ENCODE data around the gene STAMBP.

STAMBP gene

GRCh38 chr2:73888388-73888787, 59.6 kb downstream of the STAMBP start:
- H3K4me3 ChIP-seq (ENCODE audit: low read depth, low read length), result no peak overlapping the region
- no peak for DNase-seq (ENCODE audit: low read depth)
- TF ChIP-seq CTCF (IDR thresholded peaks at IDR 0.05; ENCODE audit: low read depth, low read length, missing control alignments), result no peak

GRCh38 chr2:73889206-73889605, 60.4 kb downstream of the STAMBP start:
- no peak for DNase-seq (ENCODE audit: low read depth)
- no peak for TF ChIP-seq CTCF (IDR thresholded peaks at IDR 0.05; ENCODE audit: low read depth, low read length, missing control alignments)

GRCh38 chr2:73890301-73891092, 61.7 kb downstream of the STAMBP start:
- H3K4me3 ChIP-seq (ENCODE audit: low read depth, low read length), result no peak overlapping the region
- no peak for TF ChIP-seq CTCF (IDR thresholded peaks at IDR 0.05; ENCODE audit: low read depth, low read length, missing control alignments)
- no peak for DNase-seq (ENCODE audit: low read depth)

More at GRCh38 chr2:73889206-73889605, 60.4 kb downstream of the STAMBP start:
- H3K4me3 ChIP-seq (ENCODE audit: low read depth, low read length), result no peak overlapping the region

- TF ChIP-seq CTCF (IDR thresholded peaks at IDR 0.05; ENCODE audit: low read depth, low read length, missing control alignments), result no peak
- DNase-seq (ENCODE audit: low read depth), result no peak
- no peak overlapping the region for H3K4me3 ChIP-seq (ENCODE audit: low read depth, low read length)
Observed at GRCh38 chr2:73891276-73891901, 62.6 kb downstream of the STAMBP start.

GRCh38 chr2:73892631-73893329, 64.0 kb downstream of the STAMBP start, which contains the start of gene ACTG2:
TSS of gene ACTG2 (plus strand) at chr2:73893008. CDS start at chr2:73901312, 8,304 bp downstream.
- no peak for DNase-seq (ENCODE audit: low read depth)
- no peak within 1 kb of the TSS for H3K4me3 ChIP-seq (ENCODE audit: low read depth, low read length)
- no peak for TF ChIP-seq CTCF (IDR thresholded peaks at IDR 0.05; ENCODE audit: low read depth, low read length, missing control alignments)

GRCh38 chr2:73893764-73894474, 65.2 kb downstream of the STAMBP start:
- no peak overlapping the region for H3K4me3 ChIP-seq (ENCODE audit: low read depth, low read length)
- TF ChIP-seq CTCF (IDR thresholded peaks at IDR 0.05; ENCODE audit: low read depth, low read length, missing control alignments), result no peak
- no peak for DNase-seq (ENCODE audit: low read depth)
